GM18526 (cell line): Measurements from ENCODE around the gene HOOK1.

Source experiments
- POLR2A ChIP-seq: IDR thresholded peaks from 3 replicates; pipeline ENCODE4 v1.6.1; 2011; ENCODE audit not compliant: insufficient read length; ENCODE audit errors: extremely low read depth

HOOK1 gene

GRCh38 chr1:59856725-59857338 lies 42.1 kb downstream of the HOOK1 start:
- TF ChIP-seq POLR2A = no peak

GRCh38 chr1:59857679-59858354 lies 43.1 kb downstream of the HOOK1 start:
- TF ChIP-seq POLR2A = no peak

- no peak for TF ChIP-seq POLR2A
These were observed 51.7 kb downstream of the HOOK1 start for GRCh38 chr1:59866462-59866861.

- TF ChIP-seq POLR2A = no peak
These were observed 57.0 kb downstream of the HOOK1 start for GRCh38 chr1:59871746-59872145.

- no peak for TF ChIP-seq POLR2A
These were observed 62.4 kb downstream of the HOOK1 start for GRCh38 chr1:59877108-59877682.

GRCh38 chr1:59878370-59878769 lies 63.6 kb downstream of the HOOK1 start:
- TF ChIP-seq POLR2A = no peak

- no peak for TF ChIP-seq POLR2A
These were observed 64.8 kb downstream of the HOOK1 start for GRCh38 chr1:59879574-59879973.

- no peak for TF ChIP-seq POLR2A
These were observed 65.3 kb downstream of the HOOK1 start for GRCh38 chr1:59879996-59880505.

- TF ChIP-seq POLR2A = no peak
These were observed 66.0 kb downstream of the HOOK1 start for GRCh38 chr1:59880735-59881134.

- no peak for TF ChIP-seq POLR2A
These were observed 70.5 kb downstream of the HOOK1 start for GRCh38 chr1:59885160-59885832.

- TF ChIP-seq POLR2A = no peak
These were observed 78.4 kb downstream of the HOOK1 start for GRCh38 chr1:59892841-59893811.

GRCh38 chr1:59897165-59897564 lies 82.4 kb downstream of the HOOK1 start:
- TF ChIP-seq POLR2A = no peak

GRCh38 chr1:59898927-59899326 lies 84.2 kb downstream of the HOOK1 start:
- no peak for TF ChIP-seq POLR2A

GRCh38 chr1:59900640-59901039 lies 85.9 kb downstream of the HOOK1 start:
- TF ChIP-seq POLR2A = no peak
